MM.1S (cell line): ENCODE measurements around the gene CNNM2.

Experiments used
- DNase-seq: peaks from one replicate; pipeline ENCODE4 v3.0.0-alpha.2; 2015
- H2AFZ ChIP-seq: fragments of 300-600 bp; sonication (generic); 2 replicates; pipeline ENCODE4 v1.6.0; 2016; ENCODE audit warnings: antibody characterized with exemption, low read length
- H3F3A ChIP-seq: fragments of 300-600 bp; sonication (generic); 2 replicates; pipeline ENCODE4 v1.6.1; 2016; ENCODE audit warnings: mild to moderate bottlenecking, antibody characterized with exemption, low read length, moderate library complexity, mixed read lengths; ENCODE audit not compliant: insufficient read depth
- H3K27ac ChIP-seq: fragments of 300-600 bp; sonication (generic); 2 replicates; pipeline ENCODE4 v1.5.1; 2016; ENCODE audit warnings: mild to moderate bottlenecking, low read length
- H3K27me3 ChIP-seq: fragments of 300-600 bp; sonication (generic); replicated peaks from 2 replicates; pipeline ENCODE4 v1.6.0; 2016; ENCODE audit warnings: low read length; ENCODE audit not compliant: insufficient read depth
- H3K36me3 ChIP-seq: fragments of 300-600 bp; sonication (generic); replicated peaks from 2 replicates; pipeline ENCODE4 v1.6.1; 2016; ENCODE audit warnings: mild to moderate bottlenecking, low read length, mixed read lengths; ENCODE audit not compliant: insufficient read depth
- H3K4me1 ChIP-seq: fragments of 300-600 bp; sonication (generic); 2 replicates; pipeline ENCODE4 v1.6.1; 2016; ENCODE audit warnings: low read length, mixed read lengths
- H3K4me2 ChIP-seq: fragments of 300-600 bp; sonication (generic); 2 replicates; pipeline ENCODE4 v1.6.0; 2016; ENCODE audit warnings: low read depth, low read length
- H3K4me3 ChIP-seq: fragments of 300-600 bp; sonication (generic); 2 replicates; pipeline ENCODE4 v1.5.1; 2016; ENCODE audit warnings: low read length, mixed read lengths
- H3K79me2 ChIP-seq: fragments of 300-600 bp; sonication (generic); 2 replicates; pipeline ENCODE4 v1.6.1; 2016; ENCODE audit warnings: mixed run types, low read length, mixed read lengths
- H3K9ac ChIP-seq: fragments of 300-600 bp; sonication (generic); 2 replicates; pipeline ENCODE4 v1.6.1; 2016; ENCODE audit warnings: low read length, mixed read lengths
- H3K9me2 ChIP-seq: fragments of 300-600 bp; sonication (generic); replicated peaks from 2 replicates; pipeline ENCODE4 v1.6.1; 2016; ENCODE audit warnings: mild to moderate bottlenecking, low read length, mixed read lengths; ENCODE audit not compliant: insufficient read depth
- H3K9me3 ChIP-seq: fragments of 300-600 bp; sonication (generic); replicated peaks from 2 replicates; pipeline ENCODE4 v1.6.1; 2016; ENCODE audit warnings: mild to moderate bottlenecking, low read length, mixed read lengths; ENCODE audit not compliant: insufficient read depth
- H4K20me1 ChIP-seq: fragments of 300-600 bp; sonication (generic); 2 replicates; pipeline ENCODE4 v1.6.1; 2016; ENCODE audit warnings: mild to moderate bottlenecking, low read length, moderate library complexity, mixed read lengths; ENCODE audit not compliant: insufficient read depth
- CTCF ChIP-seq: fragments of 300-600 bp; sonication (generic); IDR thresholded peaks from 2 replicates; pipeline ENCODE4 v1.5.1; 2016; ENCODE audit warnings: antibody characterized with exemption, low read length, mixed read lengths
- EZH2 ChIP-seq: fragments of 300-600 bp; sonication (generic); optimal IDR thresholded peaks from 2 replicates; pipeline ENCODE3; 2017; ENCODE audit warnings: low read depth, mild to moderate bottlenecking, antibody characterized with exemption, low read length, mixed read lengths
- EZH2phosphoT487 ChIP-seq: fragments of 300-600 bp; sonication (generic); IDR thresholded peaks from 2 replicates; pipeline ENCODE4 v1.6.1; 2018; ENCODE audit warnings: antibody characterized with exemption, low read length

CNNM2 gene

GRCh38 chr10:103096130-103096529 lies 178.0 kb downstream of the CNNM2 start:
- Histone ChIP-seq H3K27me3 (no peaks in the 10 kb centered on the region), H3K9ac (no peak overlapping the region)

GRCh38 chr10:103098240-103098639 lies 180.1 kb downstream of the CNNM2 start:
- H3F3A ChIP-seq, result no peaks in the 10 kb centered on the region
- H3K4me2 ChIP-seq, result no peak overlapping the region
- H3K79me2 ChIP-seq, result no peaks in the 10 kb centered on the region
- no peaks in the 10 kb centered on the region for H4K20me1 ChIP-seq
- H2AFZ ChIP-seq, result no peak overlapping the region
- no peaks in the 10 kb centered on the region for H3K9me2 ChIP-seq
- H3K4me3 ChIP-seq, result no peak overlapping the region
- H3K4me1 ChIP-seq, result no peaks in the 10 kb centered on the region
- H3K9me3 ChIP-seq, result no peaks in the 10 kb centered on the region
- TF ChIP-seq CTCF (no peak), EZH2phosphoT487 (no peak), EZH2 (no peak)
- H3K9ac ChIP-seq, result no peak overlapping the region
- no peak overlapping the region for H3K27ac ChIP-seq
- DNase-seq, result no peak
- no peaks in the 10 kb centered on the region for H3K36me3 ChIP-seq
- no peaks in the 10 kb centered on the region for H3K27me3 ChIP-seq

More at GRCh38 chr10:103096130-103096529, 178.0 kb downstream of the CNNM2 start:
- H4K20me1 ChIP-seq, result no peaks in the 10 kb centered on the region
- no peak overlapping the region for H3K4me2 ChIP-seq
- H3K4me3 ChIP-seq, result no peak overlapping the region
- H3K4me1 ChIP-seq, result no peaks in the 10 kb centered on the region
- no peaks in the 10 kb centered on the region for H3K79me2 ChIP-seq
- H2AFZ ChIP-seq, result no peak overlapping the region
- no peak overlapping the region for H3K27ac ChIP-seq
- no peaks in the 10 kb centered on the region for H3K36me3 ChIP-seq
- no peak for DNase-seq
- H3K9me2 ChIP-seq, result no peaks in the 10 kb centered on the region
- no peak for TF ChIP-seq CTCF
- TF ChIP-seq EZH2phosphoT487, result no peak
- no peak for TF ChIP-seq EZH2
- H3K9me3 ChIP-seq, result no peaks in the 10 kb centered on the region
- H3F3A ChIP-seq, result no peaks in the 10 kb centered on the region

- H4K20me1 ChIP-seq, result no peaks in the 10 kb centered on the region
- no peak overlapping the region for H2AFZ ChIP-seq
- H3K9me2 ChIP-seq, result no peaks in the 10 kb centered on the region
- H3F3A ChIP-seq, result no peaks in the 10 kb centered on the region
- no peak overlapping the region for H3K4me3 ChIP-seq
- H3K27me3 ChIP-seq, result no peaks in the 10 kb centered on the region
- DNase-seq, result no peak
- no peak overlapping the region for H3K27ac ChIP-seq
- no peaks in the 10 kb centered on the region; the same call in 1 of the 2 replicates for H3K36me3 ChIP-seq
- no peaks in the 10 kb centered on the region for H3K79me2 ChIP-seq
- no peaks in the 10 kb centered on the region for H3K9me3 ChIP-seq
- H3K4me1 ChIP-seq, result no peaks in the 10 kb centered on the region
- no peak overlapping the region for H3K4me2 ChIP-seq
- no peak for TF ChIP-seq CTCF
- no peak for TF ChIP-seq EZH2
- TF ChIP-seq EZH2phosphoT487, result no peak
- H3K9ac ChIP-seq, result no peak overlapping the region
Observed at GRCh38 chr10:103100620-103101019, 182.5 kb downstream of the CNNM2 start.

GRCh38 chr10:103102195-103102594 lies 184.1 kb downstream of the CNNM2 start:
- Histone ChIP-seq H3K9me3 (no peaks in the 10 kb centered on the region), H3K9me2 (no peaks in the 10 kb centered on the region), H3K4me3 (no peak overlapping the region), H2AFZ (no peak overlapping the region), H3K27me3 (no peaks in the 10 kb centered on the region), H3K4me2 (no peak overlapping the region), H3F3A (no peaks in the 10 kb centered on the region), H3K4me1 (no peaks in the 10 kb centered on the region), H3K79me2 (no peaks in the 10 kb centered on the region), H4K20me1 (no peaks in the 10 kb centered on the region), H3K36me3 (no peaks in the 10 kb centered on the region; the same call in 1 of the 2 replicates), H3K9ac (no peak overlapping the region), H3K27ac (no peak overlapping the region)
- TF ChIP-seq CTCF, result no peak
- TF ChIP-seq EZH2phosphoT487, result no peak
- no peak for TF ChIP-seq EZH2
- no peak for DNase-seq
